ENCODE measurements around the gene CGB3.

The CGB3 gene

GRCh38 chr19:48985711-48986110 is 38.4 kb downstream of the CGB3 start:
- no peak for DNase-seq

- no peak for DNase-seq
Observed at GRCh38 chr19:48982280-48982679, 41.9 kb downstream of the CGB3 start.

GRCh38 chr19:48977061-48977460 is 47.1 kb downstream of the CGB3 start:
- DNase-seq, result no peak

- DNase-seq, result no peak
Observed at GRCh38 chr19:48975947-48976847, 47.9 kb downstream of the CGB3 start.
